Left lung (tissue), 10 donors: ENCODE results near the gene TGFBRAP1. TPM values are rescaled to one million over a fixed set of nuclear protein-coding genes. Genes with fewer than 3 reads are reported as not detected.

Experiments used
- ATAC-seq: fragments of 200-7000 bp; cut with Tn5 transposase; one replicate; pipeline ENCODE4 v1.9.1; 2020; ENCODE audit warnings: moderate library complexity
- DNase-seq, 4 donors: peaks; one replicate each; pipeline ENCODE4 v3.0.0-alpha.2; 2013 to 2020
- H3K27ac ChIP-seq, 2 donors: fragments of 200-600 bp; sonication (generic) in 1 of 2; one replicate each; pipeline versions ENCODE4 v1.5.0 to v1.8.0; 2020 to 2021
- H3K27me3 ChIP-seq, 2 donors: fragments of 200-600 bp; sonication (generic) in 1 of 2; one replicate each; pipeline versions ENCODE4 v1.5.0 to v1.8.0; 2020 to 2021
- H3K36me3 ChIP-seq, 2 donors: fragments of 200-600 bp; sonication (generic) in 1 of 2; one replicate each; pipeline versions ENCODE4 v1.5.0 to v1.8.0; 2020 to 2021
- H3K4me1 ChIP-seq, 2 donors: fragments of 200-600 bp; one replicate each; pipeline ENCODE4 v1.8.0; 2021
- H3K4me3 ChIP-seq, 2 donors: fragments of 200-600 bp; sonication (generic) in 1 of 2; one replicate each; pipeline versions ENCODE4 v1.5.0 to v1.8.0; 2020 to 2021; ENCODE audit warnings: mild to moderate bottlenecking in 1 of 2
- H3K9me3 ChIP-seq, 2 donors: fragments of 200-600 bp; sonication (generic) in 1 of 2; one replicate each; pipeline versions ENCODE4 v1.5.0 to v1.8.0; 2020 to 2021
- intact Hi-C, 2 donors: fragments of 100-400 bp; cut with DNase I; formaldehyde crosslinking; loops; one replicate each; pipeline versions ENCODE4 v1.11.2 to v1.14.2; 2022
- polyA plus RNA-seq, 6 donors: library from polyadenylated mRNA; unstranded; fragments of 120-200 nt; gene quantifications; one replicate each; pipeline ENCODE4 v1.2.1, GENCODE V29; 2013; ENCODE audit not compliant: insufficient read length in 6 of 6
- total RNA-seq, 2 donors: library from RNA; stranded (reverse); fragmentation: NEBNext Ultra II Directional; extraction: Animal tissue kit (Norgen Biotek cat#: 25700); gene quantifications; one replicate each; pipeline ENCODE4 v1.2.1, GENCODE V29; 2021
- TF ChIP-seq, protein P1 (sequence below), 2 donors: fragments of 200-600 bp; sonication (generic) in 1 of 2; IDR thresholded peaks; one replicate each; pipeline versions ENCODE4 v1.5.0 to v1.8.0; 2021; ENCODE audit warnings: antibody characterized with exemption in 2 of 2
- donor health status: DM: no; HTN: yes; CAD: no.
- donor health status: DM: no; HTN: no; CAD: no.

The TGFBRAP1 gene
- total and polyA plus RNA-seq, 8 donors: 14.2 to 23.3 (median 15.4) TPM

DNA sequence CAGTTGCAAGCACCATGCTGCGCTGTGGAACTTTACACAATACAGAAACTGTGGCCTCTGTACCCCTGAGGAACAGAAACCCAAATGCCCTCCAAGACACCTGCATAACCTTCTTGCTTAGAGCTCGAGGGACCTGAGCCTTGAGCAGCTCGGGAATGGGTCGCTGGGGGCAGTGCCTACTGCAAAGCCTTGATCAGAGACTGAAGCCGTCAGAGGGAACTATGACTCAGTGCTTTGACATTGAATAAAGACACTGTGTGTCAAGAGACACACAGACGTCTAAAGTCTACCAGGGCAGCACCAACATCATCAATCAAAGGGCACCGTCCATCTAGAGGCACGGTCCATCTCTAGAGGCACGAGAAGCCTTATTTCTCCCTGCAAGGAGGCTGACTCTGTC lies 57.4 kb downstream of the TGFBRAP1 start:
- Histone ChIP-seq H3K27me3 (no peaks in the 10 kb centered on the region), H3K27ac (no peak overlapping the region), H3K4me1 (no peaks in the 10 kb centered on the region), H3K36me3 (peaks cover 0 to 99% of the 10 kb centered on the region in 2 donors), H3K4me3 (no peak overlapping the region), H3K9me3 (no peaks in the 10 kb centered on the region)
- intact Hi-C loops: no loop called here
- TF ChIP-seq, protein P1, sequence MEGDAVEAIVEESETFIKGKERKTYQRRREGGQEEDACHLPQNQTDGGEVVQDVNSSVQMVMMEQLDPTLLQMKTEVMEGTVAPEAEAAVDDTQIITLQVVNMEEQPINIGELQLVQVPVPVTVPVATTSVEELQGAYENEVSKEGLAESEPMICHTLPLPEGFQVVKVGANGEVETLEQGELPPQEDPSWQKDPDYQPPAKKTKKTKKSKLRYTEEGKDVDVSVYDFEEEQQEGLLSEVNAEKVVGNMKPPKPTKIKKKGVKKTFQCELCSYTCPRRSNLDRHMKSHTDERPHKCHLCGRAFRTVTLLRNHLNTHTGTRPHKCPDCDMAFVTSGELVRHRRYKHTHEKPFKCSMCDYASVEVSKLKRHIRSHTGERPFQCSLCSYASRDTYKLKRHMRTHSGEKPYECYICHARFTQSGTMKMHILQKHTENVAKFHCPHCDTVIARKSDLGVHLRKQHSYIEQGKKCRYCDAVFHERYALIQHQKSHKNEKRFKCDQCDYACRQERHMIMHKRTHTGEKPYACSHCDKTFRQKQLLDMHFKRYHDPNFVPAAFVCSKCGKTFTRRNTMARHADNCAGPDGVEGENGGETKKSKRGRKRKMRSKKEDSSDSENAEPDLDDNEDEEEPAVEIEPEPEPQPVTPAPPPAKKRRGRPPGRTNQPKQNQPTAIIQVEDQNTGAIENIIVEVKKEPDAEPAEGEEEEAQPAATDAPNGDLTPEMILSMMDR (IDR thresholded peaks at IDR 0.05): no peak
- ATAC-seq: no peak
- DNase-seq: no peak

DNA sequence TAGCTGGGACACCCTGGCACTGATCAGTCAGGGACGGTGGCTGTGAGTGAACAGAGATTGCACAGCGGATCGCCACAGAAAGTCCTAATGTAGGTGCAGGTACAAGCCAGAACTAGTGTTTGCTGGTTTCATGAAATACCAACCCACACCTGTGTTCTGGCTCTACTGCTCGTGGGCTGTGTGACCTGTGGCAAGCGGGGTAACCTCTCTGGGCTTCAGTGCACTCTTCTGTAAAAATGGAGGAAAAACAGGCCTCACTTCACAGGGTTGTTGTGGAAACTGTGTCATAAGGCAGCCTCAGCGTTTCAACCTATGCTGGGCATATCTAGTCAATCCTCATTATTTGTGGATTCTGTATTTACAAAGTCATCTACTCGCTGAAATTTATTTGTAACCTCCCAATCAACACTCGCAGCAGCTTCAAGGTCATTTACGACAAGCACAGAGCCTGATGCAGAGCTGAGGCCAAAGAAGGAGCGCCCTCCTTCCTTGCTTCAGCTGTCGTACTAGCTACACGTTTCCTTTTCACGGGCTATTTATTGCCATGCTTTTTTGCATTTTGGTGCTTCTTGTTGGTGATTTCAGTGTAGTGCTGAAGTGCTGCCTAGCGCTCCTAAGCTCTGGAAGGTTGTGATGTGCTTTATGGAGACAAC lies 58.0 kb downstream of the TGFBRAP1 start:
- no peaks in the 10 kb centered on the region for H3K27me3 ChIP-seq
- H3K9me3 ChIP-seq: no peaks in the 10 kb centered on the region
- no peak for DNase-seq
- H3K27ac ChIP-seq: no peak overlapping the region
- ATAC-seq: no peak
- intact Hi-C loops: no loop called here
- H3K4me3 ChIP-seq: no peak overlapping the region
- TF ChIP-seq, protein P1 (IDR thresholded peaks at IDR 0.05): no peak
- H3K4me1 ChIP-seq: no peaks in the 10 kb centered on the region
- H3K36me3 ChIP-seq: peaks cover 0 to 99% of the 10 kb centered on the region in 2 donors

DNA sequence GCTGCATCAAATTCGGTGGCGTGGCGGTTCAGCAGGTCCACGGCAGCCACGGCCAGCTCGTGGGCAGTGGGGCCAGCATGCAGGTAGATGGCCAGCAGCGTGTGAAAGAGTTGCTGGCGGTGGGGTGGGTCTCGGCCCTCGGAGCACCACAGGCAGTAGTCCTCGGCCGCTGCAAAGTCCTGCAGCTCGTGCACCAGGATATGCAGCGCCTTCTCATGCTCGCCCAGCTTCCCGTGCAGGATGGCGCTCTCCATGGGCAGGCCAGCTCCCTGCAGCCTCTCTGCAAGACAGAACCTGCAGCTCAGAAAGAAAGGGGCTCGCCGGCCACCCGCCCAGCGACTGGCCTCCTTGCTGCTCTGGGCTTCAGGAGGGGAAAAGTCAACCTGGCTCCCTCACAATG lies 60.1 kb downstream of the TGFBRAP1 start:
- no peak overlapping the region for H3K4me3 ChIP-seq
- H3K4me1 ChIP-seq: no peaks in the 10 kb centered on the region
- H3K27me3 ChIP-seq: no peaks in the 10 kb centered on the region
- intact Hi-C loops: no loop called here
- ATAC-seq (no peak), DNase-seq (no peak)
- no peaks in the 10 kb centered on the region for H3K9me3 ChIP-seq
- TF ChIP-seq, protein P1 (IDR thresholded peaks at IDR 0.05): no peak
- H3K27ac ChIP-seq: no peak overlapping the region
- peaks cover 0 to 99% of the 10 kb centered on the region in 2 donors for H3K36me3 ChIP-seq

DNA sequence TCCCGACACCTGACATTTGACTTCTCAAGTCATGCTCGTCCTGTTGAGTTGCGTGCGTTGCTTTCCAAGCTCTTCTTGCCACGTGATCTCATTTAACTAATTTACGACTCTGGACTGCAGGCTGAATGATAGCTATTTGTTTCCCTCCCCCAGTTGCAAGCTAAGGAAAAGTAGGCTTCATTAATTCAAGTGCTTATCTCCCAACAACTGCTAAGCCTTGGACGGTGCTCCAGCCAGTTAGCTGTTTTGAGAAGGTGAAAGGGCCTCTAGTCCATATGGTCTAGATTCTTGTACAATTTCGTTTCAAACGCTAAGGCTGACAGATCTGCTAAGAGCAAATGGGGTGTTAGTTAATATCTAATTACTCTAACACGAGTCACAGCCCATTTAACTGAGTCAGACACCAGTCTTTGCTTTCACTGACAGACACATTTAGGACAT lies 66.9 kb downstream of the TGFBRAP1 start:
- DNase-seq (peak in 2 of 4 donors; percentile 37 to 54), ATAC-seq (no peak)
- Histone ChIP-seq H3K27me3 (no peaks in the 10 kb centered on the region), H3K4me3 (no peak overlapping the region), H3K4me1 (no peaks in the 10 kb centered on the region), H3K36me3 (peaks cover 0 to 40% of the 10 kb centered on the region in 2 donors), H3K9me3 (no peaks in the 10 kb centered on the region), H3K27ac (no peak overlapping the region)
- TF ChIP-seq, protein P1 (IDR thresholded peaks at IDR 0.05): no peak
- intact Hi-C loops: no loop called here

DNA sequence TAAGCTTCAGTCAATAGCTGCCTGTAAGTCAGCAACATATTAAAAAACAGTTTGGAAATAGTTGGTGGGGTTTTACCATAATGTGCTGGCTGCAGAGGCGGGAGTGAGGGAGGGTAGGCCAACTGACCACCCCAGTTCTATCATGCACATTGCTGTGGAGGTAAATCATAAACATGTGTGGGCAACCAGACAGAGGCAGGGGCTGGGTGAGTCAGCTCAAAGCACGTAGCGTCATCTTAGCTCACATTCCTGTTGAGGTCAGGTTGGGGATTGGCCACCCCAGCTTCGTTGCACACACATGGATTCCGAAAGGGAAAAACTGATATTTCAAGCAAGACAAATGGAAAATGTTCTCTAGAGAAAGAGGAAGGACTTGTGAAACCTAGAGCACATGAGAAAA lies 68.5 kb downstream of the TGFBRAP1 start:
- Histone ChIP-seq H3K27me3 (no peaks in the 10 kb centered on the region), H3K27ac (no peak overlapping the region), H3K36me3 (peaks cover 0 to 24% of the 10 kb centered on the region in 2 donors), H3K9me3 (no peaks in the 10 kb centered on the region), H3K4me3 (no peak overlapping the region), H3K4me1 (no peaks in the 10 kb centered on the region)
- intact Hi-C loops: no loop called here
- ATAC-seq (peak; percentile 49), DNase-seq (no peak)
- TF ChIP-seq, protein P1 (IDR thresholded peaks at IDR 0.05): no peak
